ENCODE measurements around the gene HACD3. TPM values are rescaled to one million over a fixed set of nuclear protein-coding genes. Genes with fewer than 3 reads are reported as not detected.
A peak's percentile ranks its signal among the peaks of the same experiment; 100 is the strongest.

HACD3 gene
- total and polyA plus RNA-seq, 2 experiments from 2014 or later: 104 to 119 TPM

- WGBS, 2 experiments (ENCODE audit: low coverage in 1 of 2, low lambda C conversion rate in 2 of 2, missing lambda C conversion rate in 2 of 2): 61 to 68% methylated on average over 2 of the region's 2 CpGs
- H4K20me1 ChIP-seq (ENCODE audit: insufficient read depth): no peaks in the 10 kb centered on the region
- no peak for DNase-seq
- peaks cover 27% of the 10 kb centered on the region for H3K36me3 ChIP-seq (ENCODE audit: low read depth)
- H3K4me3 ChIP-seq: no peak overlapping the region
- TF ChIP-seq EZH2phosphoT487 (IDR thresholded peaks at IDR 0.05; ENCODE audit: insufficient read depth, low read depth) (no peak), EZH2 (IDR thresholded peaks at IDR 0.05; ENCODE audit: insufficient read depth, poor library complexity, severe bottlenecking) (no peak)
- H3K79me2 ChIP-seq (ENCODE audit: insufficient read depth): peaks cover 51% of the 10 kb centered on the region
- no peaks in the 10 kb centered on the region for H3K9me3 ChIP-seq (ENCODE audit: low read depth)
- no peaks in the 10 kb centered on the region for H3K9me2 ChIP-seq (ENCODE audit: insufficient read depth)
- in situ Hi-C loops (cut with MboI): no loop called here
- H3K9ac ChIP-seq: no peak overlapping the region
- H3K4me2 ChIP-seq (ENCODE audit: unreplicated experiment): no peak overlapping the region
- H3K27ac ChIP-seq: no peak overlapping the region
- no peaks in the 10 kb centered on the region for H3F3A ChIP-seq (ENCODE audit: insufficient read depth)
- H3K4me1 ChIP-seq (ENCODE audit: insufficient read depth): peaks cover 5% of the 10 kb centered on the region; the same call in 1 of the 2 replicates
- H2AFZ ChIP-seq: no peak overlapping the region
- no peaks in the 10 kb centered on the region for H3K27me3 ChIP-seq (replicated peaks; ENCODE audit: insufficient read depth)
These were observed 72.9 kb downstream of the HACD3 start for GRCh38 chr15:65603134-65603533.

- H3K79me2 ChIP-seq (ENCODE audit: insufficient read depth): peaks cover 55% of the 10 kb centered on the region
- H3K9me2 ChIP-seq (ENCODE audit: insufficient read depth): no peaks in the 10 kb centered on the region
- H3K27me3 ChIP-seq (replicated peaks; ENCODE audit: insufficient read depth): no peaks in the 10 kb centered on the region
- H3K4me3 ChIP-seq: no peak overlapping the region
- H3F3A ChIP-seq (ENCODE audit: insufficient read depth): no peaks in the 10 kb centered on the region
- no peaks in the 10 kb centered on the region for H4K20me1 ChIP-seq (ENCODE audit: insufficient read depth)
- peaks cover 10% of the 10 kb centered on the region for H3K4me1 ChIP-seq (ENCODE audit: insufficient read depth)
- in situ Hi-C loops (cut with MboI): no loop called here
- no peaks in the 10 kb centered on the region for H3K9me3 ChIP-seq (ENCODE audit: low read depth)
- H3K36me3 ChIP-seq (ENCODE audit: low read depth): peaks cover 27% of the 10 kb centered on the region
- no peak overlapping the region for H3K9ac ChIP-seq
- no peak overlapping the region for H3K27ac ChIP-seq
- DNase-seq: no peak
- WGBS, 2 experiments (ENCODE audit: low coverage in 1 of 2, low lambda C conversion rate in 2 of 2, missing lambda C conversion rate in 2 of 2): 95 to 96% methylated on average over 1 of the region's 1 CpG
- TF ChIP-seq EZH2phosphoT487 (IDR thresholded peaks at IDR 0.05; ENCODE audit: insufficient read depth, low read depth) (no peak), EZH2 (IDR thresholded peaks at IDR 0.05; ENCODE audit: insufficient read depth, poor library complexity, severe bottlenecking) (no peak)
- no peak overlapping the region for H3K4me2 ChIP-seq (ENCODE audit: unreplicated experiment)
- H2AFZ ChIP-seq: no peak overlapping the region
These were observed 73.3 kb downstream of the HACD3 start for GRCh38 chr15:65603559-65603958.

GRCh38 chr15:65610871-65611718 is 80.8 kb downstream of the HACD3 start, which contains the start of gene INTS14:
INTS14 (minus strand) TSS chr15:65611131; CDS start chr15:65607380, 3,751 bp downstream.
- Histone ChIP-seq H3K4me1 (ENCODE audit: insufficient read depth) (peaks cover 39% of the 10 kb centered on the region), H3K4me2 (ENCODE audit: unreplicated experiment) (peak within 1 kb of the TSS; percentile 92), H4K20me1 (ENCODE audit: insufficient read depth) (no peaks in the 10 kb centered on the region), H3K27me3 (replicated peaks; ENCODE audit: insufficient read depth) (no peaks in the 10 kb centered on the region), H3K4me3 (peak within 1 kb of the TSS; percentile 91), H3K9me2 (ENCODE audit: insufficient read depth) (no peaks in the 10 kb centered on the region), H3K27ac (peak within 1 kb of the TSS; percentile 94), H3K9ac (peak within 1 kb of the TSS; percentile 96), H3F3A (ENCODE audit: insufficient read depth) (0 out of 2 replicates have a peak, but pooled peaks cover 10% of the 10 kb centered on the region), H3K79me2 (ENCODE audit: insufficient read depth) (peaks cover 55% of the 10 kb centered on the region), H3K36me3 (ENCODE audit: low read depth) (no peaks in the 10 kb centered on the region), H2AFZ (peak within 1 kb of the TSS; percentile 96), H3K9me3 (ENCODE audit: low read depth) (no peaks in the 10 kb centered on the region)
- TF ChIP-seq EZH2 (IDR thresholded peaks at IDR 0.05; ENCODE audit: insufficient read depth, poor library complexity, severe bottlenecking): no peak
- no peak for TF ChIP-seq EZH2phosphoT487 (IDR thresholded peaks at IDR 0.05; ENCODE audit: insufficient read depth, low read depth)
- in situ Hi-C loops (cut with MboI): no loop called here
- WGBS, 2 experiments (ENCODE audit: low coverage in 1 of 2, low lambda C conversion rate in 2 of 2, missing lambda C conversion rate in 2 of 2): 1% methylated on average over 58 to 64 of the region's 64 CpGs
- DNase-seq: peak; percentile 100

GRCh38 chr15:65611888-65612615 is 81.8 kb downstream of the HACD3 start:
- no peaks in the 10 kb centered on the region for H3K9me2 ChIP-seq (ENCODE audit: insufficient read depth)
- H3K4me3 ChIP-seq: peak overlapping the region; percentile 91
- in situ Hi-C loops (cut with MboI): no loop called here
- H3K4me1 ChIP-seq (ENCODE audit: insufficient read depth): peaks cover 39% of the 10 kb centered on the region
- peak overlapping the region; percentile 96 for H2AFZ ChIP-seq
- peak overlapping the region; percentile 92 for H3K4me2 ChIP-seq (ENCODE audit: unreplicated experiment)
- H3K9ac ChIP-seq: peak overlapping the region; percentile 96
- H3K36me3 ChIP-seq (ENCODE audit: low read depth): no peaks in the 10 kb centered on the region
- 68 to 72% methylated on average over 5 of the region's 5 CpGs for WGBS, 2 experiments (ENCODE audit: low coverage in 1 of 2, low lambda C conversion rate in 2 of 2, missing lambda C conversion rate in 2 of 2)
- DNase-seq: peak; percentile 7
- peak overlapping the region; percentile 94 for H3K27ac ChIP-seq
- H3K9me3 ChIP-seq (ENCODE audit: low read depth): no peaks in the 10 kb centered on the region
- H4K20me1 ChIP-seq (ENCODE audit: insufficient read depth): no peaks in the 10 kb centered on the region
- TF ChIP-seq EZH2phosphoT487 (IDR thresholded peaks at IDR 0.05; ENCODE audit: insufficient read depth, low read depth) (no peak), EZH2 (IDR thresholded peaks at IDR 0.05; ENCODE audit: insufficient read depth, poor library complexity, severe bottlenecking) (no peak)
- H3K27me3 ChIP-seq (replicated peaks; ENCODE audit: insufficient read depth): no peaks in the 10 kb centered on the region
- H3F3A ChIP-seq (ENCODE audit: insufficient read depth): 0 out of 2 replicates have a peak, but pooled peaks cover 10% of the 10 kb centered on the region
- peaks cover 45% of the 10 kb centered on the region for H3K79me2 ChIP-seq (ENCODE audit: insufficient read depth)
